Panc1 (cell line): Measurements from ENCODE around the gene CHID1.

ENCODE experiments used
- SIN3A ChIP-seq: IDR thresholded peaks from 2 replicates; pipeline ENCODE4 v1.6.1; 2012; ENCODE audit warnings: low read depth, mild to moderate bottlenecking, low read length, moderate library complexity, borderline replicate concordance; ENCODE audit not compliant: insufficient read depth
- TF ChIP-seq, protein P1 (sequence below): fragments of 450-650 bp; IDR thresholded peaks from 2 replicates; pipeline ENCODE4 v1.5.1; 2017; ENCODE audit warnings: mild to moderate bottlenecking

DNA sequence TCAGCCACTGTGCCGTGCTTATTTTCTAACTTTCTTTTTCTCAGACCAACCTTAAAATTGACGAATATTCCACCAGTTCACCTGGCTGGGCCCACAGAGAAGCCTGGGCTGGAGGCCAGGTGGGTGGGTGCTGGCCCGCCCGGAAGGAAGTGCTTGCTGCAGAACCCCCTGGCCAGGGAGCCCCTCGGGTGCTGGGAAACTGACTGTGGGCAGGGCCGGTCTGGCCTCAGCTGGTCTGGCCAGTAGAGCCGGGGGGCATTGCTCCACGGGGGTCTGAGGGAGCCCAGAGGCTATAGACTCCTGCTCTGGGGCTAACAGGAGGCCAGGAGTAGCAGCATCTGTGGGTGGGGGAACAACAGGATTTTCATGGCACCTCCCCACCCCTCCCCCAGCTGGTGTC, 6.8 kb upstream of the CHID1 start:
- TF ChIP-seq, protein P1, sequence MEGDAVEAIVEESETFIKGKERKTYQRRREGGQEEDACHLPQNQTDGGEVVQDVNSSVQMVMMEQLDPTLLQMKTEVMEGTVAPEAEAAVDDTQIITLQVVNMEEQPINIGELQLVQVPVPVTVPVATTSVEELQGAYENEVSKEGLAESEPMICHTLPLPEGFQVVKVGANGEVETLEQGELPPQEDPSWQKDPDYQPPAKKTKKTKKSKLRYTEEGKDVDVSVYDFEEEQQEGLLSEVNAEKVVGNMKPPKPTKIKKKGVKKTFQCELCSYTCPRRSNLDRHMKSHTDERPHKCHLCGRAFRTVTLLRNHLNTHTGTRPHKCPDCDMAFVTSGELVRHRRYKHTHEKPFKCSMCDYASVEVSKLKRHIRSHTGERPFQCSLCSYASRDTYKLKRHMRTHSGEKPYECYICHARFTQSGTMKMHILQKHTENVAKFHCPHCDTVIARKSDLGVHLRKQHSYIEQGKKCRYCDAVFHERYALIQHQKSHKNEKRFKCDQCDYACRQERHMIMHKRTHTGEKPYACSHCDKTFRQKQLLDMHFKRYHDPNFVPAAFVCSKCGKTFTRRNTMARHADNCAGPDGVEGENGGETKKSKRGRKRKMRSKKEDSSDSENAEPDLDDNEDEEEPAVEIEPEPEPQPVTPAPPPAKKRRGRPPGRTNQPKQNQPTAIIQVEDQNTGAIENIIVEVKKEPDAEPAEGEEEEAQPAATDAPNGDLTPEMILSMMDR, result no peak
- TF ChIP-seq SIN3A, result no peak
